ENCODE results near the gene COL13A1. TPM values are rescaled to one million over a fixed set of nuclear protein-coding genes. Genes with fewer than 3 reads are reported as not detected.

Gene COL13A1
- total and polyA plus RNA-seq, 2 experiments from 2014 or later: 5.2 to 8.6 TPM

GRCh38 chr10:69825604-69826003, 23.9 kb downstream of the COL13A1 start:
- H3K9me2 ChIP-seq (ENCODE audit: insufficient read depth): no peaks in the 10 kb centered on the region
- no peaks in the 10 kb centered on the region for H3F3A ChIP-seq (replicated peaks; ENCODE audit: low read depth)
- Mint-ChIP-seq H3K4me3 (no peak overlapping the region), H3K4me1 (peaks cover 26% of the 10 kb centered on the region), H3K36me3 (ENCODE audit: low read depth) (peaks cover 3% of the 10 kb centered on the region; the same call in 1 of the 3 replicates), H3K27ac (no peak overlapping the region), H3K9me3 (no peaks in the 10 kb centered on the region), H3K27me3 (ENCODE audit: insufficient read depth, low read depth, poor library complexity) (peaks cover 17% of the 10 kb centered on the region)
- ATAC-seq: no peak
- no peaks in the 10 kb centered on the region for H3K36me3 ChIP-seq (ENCODE audit: insufficient read depth)
- H3K4me3 ChIP-seq: no peak overlapping the region
- TF ChIP-seq CREB1 (CRISPR knock-in tag; IDR thresholded peaks at IDR 0.05; ENCODE audit: low read depth) (no peak), STAT1 (IDR thresholded peaks at IDR 0.05; ENCODE audit: unreplicated experiment) (no peak), EZH2phosphoT487 (IDR thresholded peaks at IDR 0.05; ENCODE audit: unreplicated experiment) (no peak), NANOG (IDR thresholded peaks at IDR 0.05; ENCODE audit: borderline replicate concordance) (no peak), EZH2 (IDR thresholded peaks at IDR 0.05; ENCODE audit: low read depth, unreplicated experiment) (no peak), POLR2AphosphoS5 (IDR thresholded peaks at IDR 0.05; ENCODE audit: low read depth) (no peak), ZNF114 (CRISPR knock-in tag; IDR thresholded peaks at IDR 0.05) (no peak), JUNB (IDR thresholded peaks at IDR 0.05; ENCODE audit: unreplicated experiment) (no peak), ZNF331 (CRISPR knock-in tag; IDR thresholded peaks at IDR 0.05; ENCODE audit: low read depth) (no peak)
- TF ChIP-seq, protein P1, sequence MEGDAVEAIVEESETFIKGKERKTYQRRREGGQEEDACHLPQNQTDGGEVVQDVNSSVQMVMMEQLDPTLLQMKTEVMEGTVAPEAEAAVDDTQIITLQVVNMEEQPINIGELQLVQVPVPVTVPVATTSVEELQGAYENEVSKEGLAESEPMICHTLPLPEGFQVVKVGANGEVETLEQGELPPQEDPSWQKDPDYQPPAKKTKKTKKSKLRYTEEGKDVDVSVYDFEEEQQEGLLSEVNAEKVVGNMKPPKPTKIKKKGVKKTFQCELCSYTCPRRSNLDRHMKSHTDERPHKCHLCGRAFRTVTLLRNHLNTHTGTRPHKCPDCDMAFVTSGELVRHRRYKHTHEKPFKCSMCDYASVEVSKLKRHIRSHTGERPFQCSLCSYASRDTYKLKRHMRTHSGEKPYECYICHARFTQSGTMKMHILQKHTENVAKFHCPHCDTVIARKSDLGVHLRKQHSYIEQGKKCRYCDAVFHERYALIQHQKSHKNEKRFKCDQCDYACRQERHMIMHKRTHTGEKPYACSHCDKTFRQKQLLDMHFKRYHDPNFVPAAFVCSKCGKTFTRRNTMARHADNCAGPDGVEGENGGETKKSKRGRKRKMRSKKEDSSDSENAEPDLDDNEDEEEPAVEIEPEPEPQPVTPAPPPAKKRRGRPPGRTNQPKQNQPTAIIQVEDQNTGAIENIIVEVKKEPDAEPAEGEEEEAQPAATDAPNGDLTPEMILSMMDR (conservative IDR thresholded peaks at IDR 0.05; ENCODE audit: low read depth in 2 of 2): no peak
- TF ChIP-seq, protein P2, sequence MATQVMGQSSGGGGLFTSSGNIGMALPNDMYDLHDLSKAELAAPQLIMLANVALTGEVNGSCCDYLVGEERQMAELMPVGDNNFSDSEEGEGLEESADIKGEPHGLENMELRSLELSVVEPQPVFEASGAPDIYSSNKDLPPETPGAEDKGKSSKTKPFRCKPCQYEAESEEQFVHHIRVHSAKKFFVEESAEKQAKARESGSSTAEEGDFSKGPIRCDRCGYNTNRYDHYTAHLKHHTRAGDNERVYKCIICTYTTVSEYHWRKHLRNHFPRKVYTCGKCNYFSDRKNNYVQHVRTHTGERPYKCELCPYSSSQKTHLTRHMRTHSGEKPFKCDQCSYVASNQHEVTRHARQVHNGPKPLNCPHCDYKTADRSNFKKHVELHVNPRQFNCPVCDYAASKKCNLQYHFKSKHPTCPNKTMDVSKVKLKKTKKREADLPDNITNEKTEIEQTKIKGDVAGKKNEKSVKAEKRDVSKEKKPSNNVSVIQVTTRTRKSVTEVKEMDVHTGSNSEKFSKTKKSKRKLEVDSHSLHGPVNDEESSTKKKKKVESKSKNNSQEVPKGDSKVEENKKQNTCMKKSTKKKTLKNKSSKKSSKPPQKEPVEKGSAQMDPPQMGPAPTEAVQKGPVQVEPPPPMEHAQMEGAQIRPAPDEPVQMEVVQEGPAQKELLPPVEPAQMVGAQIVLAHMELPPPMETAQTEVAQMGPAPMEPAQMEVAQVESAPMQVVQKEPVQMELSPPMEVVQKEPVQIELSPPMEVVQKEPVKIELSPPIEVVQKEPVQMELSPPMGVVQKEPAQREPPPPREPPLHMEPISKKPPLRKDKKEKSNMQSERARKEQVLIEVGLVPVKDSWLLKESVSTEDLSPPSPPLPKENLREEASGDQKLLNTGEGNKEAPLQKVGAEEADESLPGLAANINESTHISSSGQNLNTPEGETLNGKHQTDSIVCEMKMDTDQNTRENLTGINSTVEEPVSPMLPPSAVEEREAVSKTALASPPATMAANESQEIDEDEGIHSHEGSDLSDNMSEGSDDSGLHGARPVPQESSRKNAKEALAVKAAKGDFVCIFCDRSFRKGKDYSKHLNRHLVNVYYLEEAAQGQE (IDR thresholded peaks at IDR 0.05; ENCODE audit: unreplicated experiment): no peak
- TF ChIP-seq, protein P3, sequence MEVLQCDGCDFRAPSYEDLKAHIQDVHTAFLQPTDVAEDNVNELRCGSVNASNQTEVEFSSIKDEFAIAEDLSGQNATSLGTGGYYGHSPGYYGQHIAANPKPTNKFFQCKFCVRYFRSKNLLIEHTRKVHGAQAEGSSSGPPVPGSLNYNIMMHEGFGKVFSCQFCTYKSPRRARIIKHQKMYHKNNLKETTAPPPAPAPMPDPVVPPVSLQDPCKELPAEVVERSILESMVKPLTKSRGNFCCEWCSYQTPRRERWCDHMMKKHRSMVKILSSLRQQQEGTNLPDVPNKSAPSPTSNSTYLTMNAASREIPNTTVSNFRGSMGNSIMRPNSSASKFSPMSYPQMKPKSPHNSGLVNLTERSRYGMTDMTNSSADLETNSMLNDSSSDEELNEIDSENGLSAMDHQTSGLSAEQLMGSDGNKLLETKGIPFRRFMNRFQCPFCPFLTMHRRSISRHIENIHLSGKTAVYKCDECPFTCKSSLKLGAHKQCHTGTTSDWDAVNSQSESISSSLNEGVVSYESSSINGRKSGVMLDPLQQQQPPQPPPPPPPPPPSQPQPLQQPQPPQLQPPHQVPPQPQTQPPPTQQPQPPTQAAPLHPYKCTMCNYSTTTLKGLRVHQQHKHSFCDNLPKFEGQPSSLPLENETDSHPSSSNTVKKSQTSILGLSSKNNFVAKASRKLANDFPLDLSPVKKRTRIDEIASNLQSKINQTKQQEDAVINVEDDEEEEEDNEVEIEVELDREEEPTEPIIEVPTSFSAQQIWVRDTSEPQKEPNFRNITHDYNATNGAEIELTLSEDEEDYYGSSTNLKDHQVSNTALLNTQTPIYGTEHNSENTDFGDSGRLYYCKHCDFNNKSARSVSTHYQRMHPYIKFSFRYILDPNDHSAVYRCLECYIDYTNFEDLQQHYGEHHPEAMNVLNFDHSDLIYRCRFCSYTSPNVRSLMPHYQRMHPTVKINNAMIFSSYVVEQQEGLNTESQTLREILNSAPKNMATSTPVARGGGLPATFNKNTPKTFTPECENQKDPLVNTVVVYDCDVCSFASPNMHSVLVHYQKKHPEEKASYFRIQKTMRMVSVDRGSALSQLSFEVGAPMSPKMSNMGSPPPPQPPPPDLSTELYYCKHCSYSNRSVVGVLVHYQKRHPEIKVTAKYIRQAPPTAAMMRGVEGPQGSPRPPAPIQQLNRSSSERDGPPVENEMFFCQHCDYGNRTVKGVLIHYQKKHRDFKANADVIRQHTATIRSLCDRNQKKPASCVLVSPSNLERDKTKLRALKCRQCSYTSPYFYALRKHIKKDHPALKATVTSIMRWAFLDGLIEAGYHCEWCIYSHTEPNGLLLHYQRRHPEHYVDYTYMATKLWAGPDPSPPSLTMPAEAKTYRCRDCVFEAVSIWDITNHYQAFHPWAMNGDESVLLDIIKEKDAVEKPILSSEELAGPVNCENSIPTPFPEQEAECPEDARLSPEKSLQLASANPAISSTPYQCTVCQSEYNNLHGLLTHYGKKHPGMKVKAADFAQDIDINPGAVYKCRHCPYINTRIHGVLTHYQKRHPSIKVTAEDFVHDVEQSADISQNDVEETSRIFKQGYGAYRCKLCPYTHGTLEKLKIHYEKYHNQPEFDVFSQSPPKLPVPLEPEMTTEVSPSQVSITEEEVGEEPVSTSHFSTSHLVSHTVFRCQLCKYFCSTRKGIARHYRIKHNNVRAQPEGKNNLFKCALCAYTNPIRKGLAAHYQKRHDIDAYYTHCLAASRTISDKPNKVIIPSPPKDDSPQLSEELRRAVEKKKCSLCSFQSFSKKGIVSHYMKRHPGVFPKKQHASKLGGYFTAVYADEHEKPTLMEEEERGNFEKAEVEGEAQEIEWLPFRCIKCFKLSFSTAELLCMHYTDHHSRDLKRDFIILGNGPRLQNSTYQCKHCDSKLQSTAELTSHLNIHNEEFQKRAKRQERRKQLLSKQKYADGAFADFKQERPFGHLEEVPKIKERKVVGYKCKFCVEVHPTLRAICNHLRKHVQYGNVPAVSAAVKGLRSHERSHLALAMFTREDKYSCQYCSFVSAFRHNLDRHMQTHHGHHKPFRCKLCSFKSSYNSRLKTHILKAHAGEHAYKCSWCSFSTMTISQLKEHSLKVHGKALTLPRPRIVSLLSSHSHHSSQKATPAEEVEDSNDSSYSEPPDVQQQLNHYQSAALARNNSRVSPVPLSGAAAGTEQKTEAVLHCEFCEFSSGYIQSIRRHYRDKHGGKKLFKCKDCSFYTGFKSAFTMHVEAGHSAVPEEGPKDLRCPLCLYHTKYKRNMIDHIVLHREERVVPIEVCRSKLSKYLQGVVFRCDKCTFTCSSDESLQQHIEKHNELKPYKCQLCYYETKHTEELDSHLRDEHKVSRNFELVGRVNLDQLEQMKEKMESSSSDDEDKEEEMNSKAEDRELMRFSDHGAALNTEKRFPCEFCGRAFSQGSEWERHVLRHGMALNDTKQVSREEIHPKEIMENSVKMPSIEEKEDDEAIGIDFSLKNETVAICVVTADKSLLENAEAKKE (CRISPR knock-in tag; IDR thresholded peaks at IDR 0.05): no peak
- TF ChIP-seq, protein P4, sequence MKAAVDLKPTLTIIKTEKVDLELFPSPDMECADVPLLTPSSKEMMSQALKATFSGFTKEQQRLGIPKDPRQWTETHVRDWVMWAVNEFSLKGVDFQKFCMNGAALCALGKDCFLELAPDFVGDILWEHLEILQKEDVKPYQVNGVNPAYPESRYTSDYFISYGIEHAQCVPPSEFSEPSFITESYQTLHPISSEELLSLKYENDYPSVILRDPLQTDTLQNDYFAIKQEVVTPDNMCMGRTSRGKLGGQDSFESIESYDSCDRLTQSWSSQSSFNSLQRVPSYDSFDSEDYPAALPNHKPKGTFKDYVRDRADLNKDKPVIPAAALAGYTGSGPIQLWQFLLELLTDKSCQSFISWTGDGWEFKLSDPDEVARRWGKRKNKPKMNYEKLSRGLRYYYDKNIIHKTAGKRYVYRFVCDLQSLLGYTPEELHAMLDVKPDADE (IDR thresholded peaks at IDR 0.05): no peak
- no peaks in the 10 kb centered on the region for H4K20me1 ChIP-seq (replicated peaks; ENCODE audit: insufficient read depth)
- H2AFZ ChIP-seq: no peak overlapping the region
- H3K27me3 ChIP-seq (ENCODE audit: insufficient read depth): no peaks in the 10 kb centered on the region
- DNase-seq (ENCODE audit: low spot score): no peak
- no peak overlapping the region for H3K27ac ChIP-seq (ENCODE audit: low read depth)
- peaks cover 12% of the 10 kb centered on the region for H3K4me1 ChIP-seq (ENCODE audit: insufficient read depth)
- no peaks in the 10 kb centered on the region for H3K79me2 ChIP-seq (replicated peaks; ENCODE audit: insufficient read depth)
- no peak overlapping the region for H3K4me2 ChIP-seq
